AML-193 (cell line): Measurements from ENCODE around the gene G3BP1.
"Not testable (repeated sequence)": the region's sequence is repeated elsewhere in the genome, so short reads cannot be mapped to it uniquely, and the experiment has no call there.

ENCODE experiments used
- DNase-seq, 2 experiments: peaks; one replicate each; lab custom pipeline; 2025; lab: John Stamatoyannopoulos, UW

G3BP1 gene

DNA sequence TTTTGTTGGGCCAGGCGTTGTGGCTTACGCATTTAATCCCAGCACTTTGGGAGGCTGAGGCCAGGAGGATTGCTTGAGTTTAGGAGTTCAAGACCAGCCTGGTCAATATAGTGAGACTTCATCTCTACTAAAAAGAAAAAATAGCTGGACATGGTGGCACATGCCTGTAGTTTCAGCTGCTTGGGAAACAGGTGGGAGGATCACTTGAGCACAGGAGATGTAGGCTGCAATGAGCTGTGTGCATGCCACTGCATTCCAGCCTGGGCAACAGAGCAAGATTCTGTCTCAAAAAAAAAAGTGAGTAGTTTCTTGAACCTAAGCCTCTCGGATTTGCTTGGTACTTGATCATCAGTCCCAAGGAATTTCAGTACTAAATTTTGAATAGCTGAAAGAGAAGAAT, 26.9 kb downstream of the G3BP1 start:
- DNase-seq = no peak

DNA sequence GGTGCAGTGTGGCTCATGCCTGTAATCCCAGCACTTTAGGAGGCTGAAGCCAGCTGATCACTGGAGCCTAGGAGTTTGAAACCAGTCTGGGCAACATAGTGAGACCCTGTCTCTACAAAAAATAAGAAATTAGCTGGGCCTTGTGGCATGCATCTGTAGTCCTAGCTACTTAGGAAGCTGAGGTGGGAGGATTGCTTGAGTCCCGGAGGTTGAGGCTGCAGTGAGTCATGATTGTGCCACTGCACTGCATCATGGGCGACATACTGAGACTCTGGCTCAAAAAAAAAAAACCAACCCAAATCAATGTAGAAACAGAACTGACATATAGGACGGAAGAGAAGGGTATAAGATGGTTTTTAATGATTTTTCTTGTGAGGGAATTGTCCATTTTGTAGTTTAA, 27.7 kb downstream of the G3BP1 start:
- DNase-seq = no peak

DNA sequence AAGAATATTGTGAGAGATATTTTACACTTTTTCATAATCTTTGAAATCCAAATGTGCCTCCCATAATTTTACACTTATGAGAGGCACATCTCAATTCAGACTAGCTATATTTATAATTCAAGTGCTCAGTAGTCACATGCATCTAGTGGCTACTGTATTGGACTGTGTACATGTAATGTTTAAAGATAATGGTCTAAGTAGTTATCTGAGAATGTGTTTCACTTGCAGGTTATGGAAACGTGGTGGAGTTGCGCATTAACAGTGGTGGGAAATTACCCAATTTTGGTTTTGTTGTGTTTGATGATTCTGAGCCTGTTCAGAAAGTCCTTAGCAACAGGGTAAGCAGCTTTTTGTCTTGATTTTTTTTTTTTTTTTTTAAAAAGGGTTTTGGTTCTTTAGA, 28.8 kb downstream of the G3BP1 start:
- peak; percentile 20 to 28 for DNase-seq

DNA sequence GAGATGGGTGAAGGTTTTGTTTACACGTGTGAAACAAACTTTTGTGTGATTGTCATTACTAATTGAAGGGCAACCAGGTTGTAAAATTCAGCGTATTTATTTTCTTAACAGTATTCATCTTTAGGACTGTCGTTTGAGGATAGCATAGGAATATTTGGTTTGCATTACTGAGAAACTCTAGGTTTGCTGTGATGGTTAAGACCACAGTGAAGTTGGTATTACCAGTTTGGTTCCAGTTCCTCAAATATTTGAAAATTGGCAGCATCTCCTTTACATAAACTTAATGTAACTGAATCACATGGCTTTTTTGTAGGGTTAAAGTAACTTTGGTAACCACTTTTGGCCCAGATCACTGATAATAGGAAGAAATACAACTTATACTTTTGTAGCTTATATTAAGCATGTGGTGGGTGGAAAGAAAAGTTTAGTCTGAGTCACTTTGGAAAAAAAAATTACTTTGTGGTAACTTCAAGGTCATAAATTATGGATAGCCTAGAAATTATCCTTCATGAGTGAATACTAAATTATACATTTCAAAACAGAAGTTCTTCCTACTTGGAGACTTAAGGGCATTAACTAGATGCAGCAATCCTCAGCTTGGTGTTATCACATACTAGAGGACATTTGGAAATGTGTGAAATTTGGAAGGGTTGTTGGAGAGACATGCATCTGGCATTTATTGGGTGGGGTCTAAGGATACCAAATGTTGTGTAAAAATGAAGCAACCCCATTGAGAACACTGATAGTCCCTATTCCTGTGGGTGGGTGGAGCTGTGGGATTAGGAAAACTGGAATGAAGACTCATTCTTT, 33.9 kb downstream of the G3BP1 start:
- no peak for DNase-seq

DNA sequence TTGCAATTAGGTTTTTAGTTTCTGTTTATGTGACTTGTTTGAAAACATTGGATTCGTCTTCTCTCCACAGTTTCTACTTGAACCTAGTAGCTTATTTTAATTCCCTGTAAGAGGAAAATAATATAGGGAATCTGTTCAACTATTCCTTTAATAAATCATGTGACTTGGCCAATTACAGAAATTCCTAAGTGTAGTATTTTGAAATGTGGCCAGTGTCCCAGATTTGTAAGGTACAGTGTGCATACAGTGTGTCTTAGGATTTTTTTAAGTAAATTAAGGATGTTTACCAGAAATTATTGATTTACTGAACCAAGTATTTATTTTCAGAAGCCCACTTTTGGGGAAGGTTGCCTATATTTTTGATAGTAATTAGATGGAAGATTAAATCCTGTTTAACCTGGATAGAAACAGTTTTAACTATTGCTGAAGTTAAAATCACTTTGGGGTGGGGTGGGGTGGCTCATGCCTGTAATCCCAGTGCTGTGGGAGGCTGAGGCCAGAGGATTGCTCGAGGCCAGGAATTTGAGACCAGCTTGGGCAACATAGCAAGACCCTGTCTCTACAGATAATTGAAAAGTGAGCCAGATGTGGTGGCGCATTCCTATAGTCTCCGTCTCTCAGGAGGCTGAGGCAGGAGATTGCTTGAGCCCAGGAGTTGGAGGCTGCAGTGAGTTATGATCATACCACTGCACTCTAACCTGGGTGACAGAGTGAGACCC, 36.9 kb downstream of the G3BP1 start:
- no peak for DNase-seq

DNA sequence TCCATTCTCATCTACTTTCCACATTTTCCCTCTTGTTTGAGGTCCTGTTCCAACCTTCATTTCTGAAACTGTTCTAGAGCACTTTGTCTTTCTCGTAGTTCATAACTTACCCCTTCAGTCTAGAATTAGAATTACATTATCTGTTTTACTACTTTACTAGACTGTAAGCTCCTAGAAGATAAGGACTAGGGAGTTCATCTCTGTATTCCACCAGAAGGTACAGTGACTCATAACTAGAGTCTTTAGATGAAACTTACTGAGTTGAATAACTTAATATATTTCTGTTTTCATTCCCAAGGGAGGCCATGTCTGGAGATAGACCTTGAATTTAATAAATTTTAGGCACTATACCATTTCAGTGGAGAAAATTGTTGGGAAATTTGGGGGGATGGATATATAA, 38.7 kb downstream of the G3BP1 start:
- DNase-seq = no peak

DNA sequence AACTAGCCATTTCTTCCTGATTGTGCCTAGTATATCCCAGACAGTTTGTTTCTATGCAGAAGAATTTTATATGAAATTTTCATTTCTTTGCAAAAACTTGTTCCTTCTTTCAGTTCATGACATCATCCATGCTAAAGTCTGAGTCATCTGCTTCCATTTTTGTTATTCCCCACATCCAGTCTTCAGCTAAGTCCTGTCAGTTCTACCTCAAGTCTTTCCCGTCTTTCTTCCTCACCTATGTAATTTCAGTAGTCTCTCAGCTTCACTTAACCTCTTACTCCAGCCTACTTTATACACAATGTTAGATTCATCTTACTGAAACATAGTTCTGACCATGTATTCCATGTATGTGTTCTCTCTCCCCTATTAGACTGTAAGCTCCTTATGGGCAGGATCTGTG, 39.1 kb downstream of the G3BP1 start:
- no peak for DNase-seq

DNA sequence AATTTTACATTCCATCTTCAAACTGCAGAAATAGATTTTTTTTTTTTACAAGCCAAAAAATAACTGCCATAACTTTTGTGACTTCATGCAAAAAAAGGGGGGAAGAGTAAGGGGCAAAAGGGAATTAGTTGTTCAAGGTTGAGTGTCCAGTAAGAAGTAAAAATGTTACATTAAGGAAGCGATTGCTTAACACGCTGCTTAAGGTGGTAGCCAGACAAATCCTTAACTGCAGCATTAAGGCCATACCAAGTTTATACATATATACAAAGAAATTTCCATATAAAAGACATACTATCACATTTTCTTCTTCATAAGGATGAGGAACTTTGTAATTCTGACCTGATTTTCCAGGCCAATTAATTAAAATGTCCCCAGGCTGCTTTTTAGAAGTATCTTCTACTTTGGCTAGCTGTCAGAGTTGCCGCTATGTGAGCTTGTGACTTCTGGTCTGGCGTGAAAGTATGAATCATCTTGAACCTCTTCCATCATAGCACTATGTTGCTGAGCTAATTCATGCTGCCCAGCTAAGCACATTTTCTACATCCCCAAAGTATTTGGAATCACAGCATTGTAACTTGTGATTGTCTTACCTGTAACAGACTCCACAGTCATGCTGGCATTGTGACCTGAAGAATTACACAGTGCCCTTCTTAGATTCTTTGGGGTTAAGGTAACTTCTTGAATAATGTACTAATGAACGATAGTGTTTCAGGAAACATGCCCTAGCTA, 40.0 kb downstream of the G3BP1 start:
- DNase-seq = no peak

DNA sequence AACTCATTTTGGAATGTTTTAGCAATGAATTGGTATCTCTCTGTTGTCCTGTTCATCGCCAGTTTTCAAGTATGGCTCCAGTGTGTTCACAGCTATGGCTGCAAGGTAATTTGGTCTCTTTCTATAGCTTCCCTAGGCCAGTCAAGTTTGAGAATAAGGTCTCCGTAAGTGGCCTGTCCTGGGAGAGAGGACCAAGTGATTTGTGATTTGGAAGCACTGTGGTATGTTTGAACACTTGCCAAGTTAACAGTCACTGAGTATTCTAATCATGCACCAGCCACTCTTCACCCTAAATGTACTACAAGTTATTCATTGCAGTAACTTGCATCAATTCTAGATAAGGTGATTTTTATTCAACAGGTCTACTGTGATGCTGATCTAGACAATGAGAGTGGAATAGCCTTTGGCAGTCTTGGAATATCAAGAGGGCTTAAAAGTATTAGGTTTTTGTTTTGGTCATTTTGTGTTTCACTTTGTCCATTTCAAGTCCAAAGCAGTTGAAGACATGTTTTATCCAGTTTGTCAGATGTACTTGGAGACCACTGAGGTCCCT, 41.1 kb downstream of the G3BP1 start:
- no peak for DNase-seq

DNA sequence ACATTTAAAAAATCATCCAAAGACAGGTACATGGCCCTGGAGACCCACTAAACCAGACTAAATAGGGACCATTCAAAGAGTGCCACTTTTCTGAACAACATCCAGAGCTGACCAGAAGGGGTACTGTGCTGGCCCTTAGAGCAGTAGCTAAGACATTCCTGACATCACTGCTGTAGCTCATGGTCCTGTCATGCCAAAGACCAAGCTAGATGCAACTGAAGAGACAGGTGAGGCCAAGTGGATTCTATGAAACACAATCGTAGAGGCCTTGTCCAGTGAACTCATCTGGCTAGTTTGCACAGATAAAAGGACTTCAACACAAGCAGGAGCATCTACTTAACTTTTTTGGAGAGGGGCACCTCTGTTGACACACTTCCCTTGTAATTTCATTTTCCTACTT, 43.3 kb downstream of the G3BP1 start:
- DNase-seq = no peak

DNA sequence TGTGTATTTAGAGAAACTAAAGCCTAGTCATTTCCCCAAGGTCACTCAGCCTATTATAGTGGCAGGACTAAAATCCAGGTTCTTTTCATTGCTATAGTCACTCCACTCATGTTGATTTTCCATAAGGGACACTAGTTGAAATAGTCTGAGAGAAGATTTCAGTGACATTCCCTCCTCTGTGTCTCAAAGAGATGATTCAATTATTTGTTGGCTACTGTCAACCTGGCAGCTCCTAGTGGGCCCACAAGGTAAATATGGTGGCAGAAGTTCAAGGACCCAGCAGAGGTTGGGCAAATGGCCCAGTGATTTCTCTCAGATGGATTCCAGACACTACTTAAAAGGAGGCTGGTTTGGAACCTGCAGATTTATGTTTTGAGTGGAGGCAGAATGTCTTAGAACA, 48.1 kb downstream of the G3BP1 start:
- DNase-seq = no peak

DNA sequence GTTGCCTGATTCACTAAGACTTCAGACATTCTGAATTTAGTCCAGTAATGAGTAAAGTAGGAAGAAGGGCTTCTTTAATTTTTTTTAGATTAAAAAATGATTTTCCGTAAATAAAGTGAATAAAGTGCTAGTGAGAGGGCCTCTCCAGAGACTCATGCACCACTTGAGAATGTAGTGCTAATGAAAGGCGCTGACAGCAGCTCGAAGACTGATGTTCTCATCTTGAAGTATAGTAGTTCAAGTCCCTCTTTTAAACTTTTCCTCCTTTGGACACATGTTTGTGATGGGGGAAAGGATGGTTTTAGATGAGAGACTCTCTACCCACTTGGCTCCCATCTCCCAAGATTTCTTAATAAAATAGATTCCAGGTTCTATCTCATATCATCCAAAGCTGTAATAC, 48.5 kb downstream of the G3BP1 start:
- no peak for DNase-seq

DNA sequence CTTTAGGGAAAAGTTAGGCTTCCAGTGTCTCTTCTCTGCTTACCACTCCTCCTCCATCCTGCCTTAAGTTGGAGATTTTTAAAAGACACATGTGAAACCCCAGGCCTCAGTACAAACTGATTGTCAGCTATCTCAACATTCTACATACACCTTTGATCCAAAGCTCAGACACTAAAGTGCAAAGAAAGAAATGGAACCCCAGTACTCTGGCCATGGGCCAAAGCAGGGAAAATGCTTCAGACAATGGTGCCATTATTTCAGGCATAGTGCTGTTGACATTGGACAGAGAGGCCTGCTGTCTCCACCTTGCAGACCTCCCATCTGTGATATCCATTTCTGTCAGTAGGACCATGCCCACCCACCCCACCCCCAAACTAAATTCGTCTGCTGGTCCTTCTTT, 49.1 kb downstream of the G3BP1 start:
- DNase-seq = no peak

DNA sequence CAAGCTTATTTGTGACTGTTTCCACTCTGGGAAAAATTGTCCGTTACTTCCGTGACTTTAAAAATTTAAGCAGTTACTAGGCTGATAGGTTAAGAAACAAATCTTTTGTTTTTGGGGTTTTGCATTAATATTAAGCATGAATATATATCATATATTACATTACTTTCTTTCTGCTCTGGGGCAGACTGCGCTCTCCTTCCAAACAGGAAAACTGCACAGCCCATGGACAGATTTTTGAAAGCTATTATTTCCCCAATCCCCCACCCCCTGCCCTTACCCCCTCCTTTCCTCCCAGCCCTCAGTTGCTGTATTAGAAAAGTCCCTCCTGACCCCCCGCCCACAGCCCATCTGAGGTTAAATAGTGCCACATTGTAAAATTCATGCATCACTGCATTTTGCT, 50.4 kb downstream of the G3BP1 start:
- DNase-seq = no peak

DNA sequence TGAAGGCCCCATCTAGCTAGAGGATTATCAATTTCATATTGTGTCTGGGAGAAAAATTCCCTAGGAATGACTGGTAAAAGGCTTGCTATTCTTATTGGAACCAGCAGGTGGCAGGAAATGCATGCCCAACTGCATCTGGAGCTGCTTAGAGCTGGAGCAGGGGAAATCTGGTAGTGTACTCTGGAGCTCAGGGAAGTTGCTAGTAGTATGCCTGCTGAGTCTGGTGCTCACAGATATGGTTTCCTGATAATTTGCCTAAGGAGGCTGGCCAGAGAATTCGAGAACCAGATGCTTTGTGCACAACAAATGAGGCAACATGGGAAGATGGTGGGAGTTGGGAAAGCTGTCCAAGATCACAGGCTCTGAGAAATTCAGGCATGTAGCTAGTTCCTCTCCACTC, 53.7 kb downstream of the G3BP1 start:
- DNase-seq = peak; percentile 30 to 54

DNA sequence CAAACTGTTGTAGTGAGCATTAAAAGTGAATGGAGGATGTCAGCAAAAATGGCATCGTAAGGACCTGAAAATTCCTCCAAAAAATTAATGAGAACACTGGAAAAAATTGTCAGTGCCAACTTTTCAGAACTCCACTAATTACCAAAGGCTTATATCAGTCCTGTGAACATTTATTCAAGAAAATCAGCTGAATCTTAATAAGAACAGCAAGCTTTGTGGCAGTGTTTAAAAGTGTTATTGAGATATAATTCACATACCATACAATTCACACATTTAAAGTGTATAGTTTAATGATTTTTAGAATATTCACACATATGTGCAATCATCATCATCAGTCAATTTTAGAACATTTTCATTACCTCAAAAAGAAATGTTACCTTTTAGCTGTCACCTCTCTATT, 57.6 kb downstream of the G3BP1 start:
- no peak for DNase-seq

DNA sequence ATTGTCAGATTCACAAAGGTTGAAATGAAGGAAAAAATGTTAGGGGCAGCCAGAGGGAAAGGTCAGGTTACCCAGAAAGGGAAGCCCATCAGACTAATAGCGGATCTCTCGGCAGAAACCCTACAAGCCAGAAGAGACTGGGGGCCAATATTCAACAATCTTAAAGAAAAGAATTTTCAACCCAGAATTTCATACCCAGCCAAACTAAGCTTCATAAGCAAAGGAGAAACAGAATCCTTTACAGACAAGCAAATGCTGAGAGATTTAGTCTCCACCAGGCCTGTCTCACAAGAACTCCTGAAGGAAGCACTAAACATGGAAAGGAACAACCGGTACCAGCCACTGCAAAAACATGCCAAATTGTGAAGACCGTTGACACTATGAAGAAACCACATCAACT, 61.1 kb downstream of the G3BP1 start:
- DNase-seq = not testable (repeated sequence)

DNA sequence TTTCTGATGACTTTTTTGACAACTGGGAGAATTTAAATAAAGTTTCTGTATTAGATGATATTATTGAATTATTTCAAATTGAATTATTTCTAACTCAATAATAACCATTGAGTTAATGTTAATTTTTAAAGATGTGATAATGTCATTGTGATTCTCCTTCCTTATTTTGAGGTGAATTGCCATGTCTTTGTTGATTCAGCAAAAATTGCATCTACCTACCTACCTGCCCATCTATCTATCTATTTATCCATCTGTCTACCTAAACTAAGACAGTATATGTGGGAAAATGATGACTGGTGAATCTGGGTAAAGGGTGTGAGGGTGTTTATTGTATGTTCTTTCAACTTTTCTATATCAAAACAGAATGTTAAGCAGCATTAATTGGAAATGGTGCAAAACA, 75.0 kb downstream of the G3BP1 start:
- no peak for DNase-seq

DNA sequence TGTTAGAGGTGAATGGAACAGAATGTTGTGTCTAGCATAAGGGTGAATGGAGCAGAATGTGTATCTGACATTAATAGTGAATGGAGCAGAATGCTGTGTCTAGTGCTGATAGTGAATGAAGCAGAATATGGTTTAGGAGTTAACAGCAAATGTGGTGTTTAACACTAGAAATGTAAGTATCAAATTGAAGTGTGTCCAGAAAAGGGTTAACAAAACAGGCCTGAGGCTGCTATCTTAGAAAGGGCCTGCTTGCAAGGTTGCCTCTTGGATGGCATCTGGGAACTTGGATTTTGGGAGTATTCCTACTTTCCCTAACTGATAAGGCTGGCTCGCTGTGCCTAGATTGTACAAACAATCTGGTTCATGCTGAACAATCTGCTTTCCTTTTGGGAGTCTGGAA, 76.1 kb downstream of the G3BP1 start:
- DNase-seq = no peak

DNA sequence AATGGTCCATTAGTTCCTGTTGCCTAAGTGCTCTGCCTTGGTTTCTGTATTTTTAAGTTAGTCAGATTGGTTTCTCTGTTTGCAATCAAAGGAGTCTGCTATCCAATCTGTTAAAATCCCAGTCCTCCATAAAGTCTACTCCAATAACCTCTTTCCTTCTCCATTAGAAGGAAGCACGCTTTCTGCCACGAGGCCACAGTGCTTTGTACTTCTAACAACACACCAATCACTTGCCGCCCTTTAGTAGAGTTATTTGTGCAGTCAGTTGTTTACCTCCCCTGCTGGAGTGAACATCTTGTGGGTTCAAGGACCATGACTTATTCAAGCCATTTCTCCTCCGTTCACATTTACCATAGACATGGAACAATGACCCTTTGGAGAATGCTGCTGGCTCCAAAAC, 83.9 kb downstream of the G3BP1 start:
- no peak for DNase-seq

DNA sequence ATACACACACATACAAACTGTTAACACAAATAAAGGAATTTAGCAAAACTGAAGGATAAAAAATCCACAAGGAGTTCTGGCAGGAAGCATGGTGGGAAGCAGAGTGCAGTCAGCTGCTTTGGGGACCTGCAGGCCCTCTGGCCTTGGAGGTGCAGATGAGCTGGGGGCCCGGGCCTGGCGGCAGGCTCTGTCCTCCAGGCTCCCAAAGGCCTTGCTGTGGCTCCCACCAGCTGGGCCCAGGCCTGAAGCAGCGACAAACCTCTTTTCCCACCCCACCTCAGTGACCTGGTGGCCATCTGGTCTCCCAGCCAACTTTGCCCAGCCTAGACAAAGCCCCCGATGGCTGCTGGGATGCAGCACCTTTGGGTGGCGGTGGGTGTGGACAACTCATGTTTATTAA, 85.1 kb downstream of the G3BP1 start:
- DNase-seq = no peak

DNA sequence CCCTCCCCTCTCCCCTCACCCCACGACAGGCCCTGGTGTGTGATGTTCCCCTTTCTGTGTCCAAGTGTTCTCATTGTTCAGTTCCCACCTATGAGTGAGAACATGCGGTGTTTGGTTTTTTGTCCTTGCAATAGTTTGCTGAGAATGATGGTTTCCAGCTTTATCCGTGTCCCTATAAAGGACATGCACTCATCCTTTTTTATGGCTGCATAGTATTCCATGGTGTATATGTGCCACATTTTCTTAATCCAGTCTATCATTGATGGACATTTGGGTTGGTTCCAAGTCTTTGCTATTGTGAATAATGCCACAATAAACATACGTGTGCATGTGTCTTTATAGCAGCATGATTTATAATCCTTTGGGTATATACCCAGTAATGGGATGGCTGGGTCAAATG, 89.1 kb downstream of the G3BP1 start:
- DNase-seq = not testable (repeated sequence)
